Endothelial cell of hepatic sinusoid (primary cell): ENCODE measurements around the gene CREBBP.

ENCODE experiments used
- in situ Hi-C: cut with HindIII; loops from 2 replicates; pipeline ENCODE4 v1.10.0; 2017; ENCODE audit warnings: low sequenced_read_pairs

Gene CREBBP

DNA sequence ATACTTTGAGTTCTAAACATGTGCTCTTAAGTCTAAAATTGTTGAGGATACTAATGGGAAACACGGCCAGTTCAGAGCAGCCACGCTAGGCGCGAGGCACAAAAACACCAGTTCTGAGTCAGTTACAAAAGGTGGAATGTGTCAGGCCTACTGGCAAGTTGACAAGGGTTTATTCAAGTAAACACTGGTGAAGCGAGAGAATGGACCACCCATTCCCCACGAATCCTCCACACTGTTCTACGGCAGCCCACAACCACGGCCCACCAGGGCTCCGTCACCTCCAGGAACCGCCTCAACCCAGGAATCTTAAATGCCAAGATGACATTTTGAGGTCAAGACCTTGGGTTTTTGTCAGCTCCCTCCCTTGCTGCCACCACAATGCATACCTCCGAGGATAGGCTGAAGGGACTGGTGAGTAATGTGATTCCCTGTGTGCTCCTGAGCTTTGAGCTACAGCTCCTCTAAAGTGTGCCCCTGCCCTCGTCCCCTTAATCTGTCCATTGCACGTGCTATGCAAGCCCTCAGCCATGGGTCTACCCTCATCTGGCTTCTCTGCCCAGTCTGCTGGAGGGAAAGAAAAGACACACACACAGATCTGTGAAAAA, 134.7 kb downstream of the CREBBP start:
- in situ Hi-C loops: no loop called here

DNA sequence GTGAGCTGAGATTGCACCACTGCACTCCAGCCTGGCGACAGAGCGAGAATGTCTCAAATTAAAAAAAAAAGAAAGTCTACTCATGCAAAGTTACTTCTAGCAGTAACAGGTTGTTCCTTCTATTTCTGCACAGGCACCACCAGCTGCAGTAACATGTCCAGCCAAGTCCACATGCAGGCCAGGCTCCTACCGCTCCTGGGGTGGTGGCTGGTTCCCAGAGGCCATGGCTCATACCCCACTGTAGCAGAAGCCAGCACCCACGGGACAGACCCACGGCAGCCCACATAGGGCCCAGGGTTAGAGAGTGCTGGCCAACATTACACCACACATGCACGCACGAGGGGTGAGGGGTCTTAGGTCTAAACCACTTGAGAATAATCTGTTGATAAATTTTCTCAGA, 136.5 kb downstream of the CREBBP start:
- in situ Hi-C loops: no loop called here

DNA sequence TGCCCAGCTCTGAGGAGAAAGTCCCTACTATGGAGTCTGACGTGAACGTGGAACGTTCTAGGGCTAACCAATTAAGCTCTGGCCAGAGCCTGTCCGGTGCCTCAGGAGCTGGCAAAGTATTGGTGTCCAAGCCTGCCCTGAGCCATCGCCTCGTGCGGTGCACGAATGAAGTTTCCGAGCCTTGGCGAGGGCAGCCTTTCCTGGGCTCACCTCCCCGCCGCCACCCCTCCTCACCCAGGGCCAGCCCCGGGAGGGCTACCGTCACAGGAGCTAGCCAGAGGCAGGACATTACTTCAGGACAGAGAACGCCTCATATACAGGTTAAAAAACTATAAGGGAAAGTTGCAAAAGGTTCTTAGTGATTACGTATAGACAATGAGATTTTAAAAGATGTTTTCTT, 139.6 kb downstream of the CREBBP start:
- in situ Hi-C loops: no loop called here

DNA sequence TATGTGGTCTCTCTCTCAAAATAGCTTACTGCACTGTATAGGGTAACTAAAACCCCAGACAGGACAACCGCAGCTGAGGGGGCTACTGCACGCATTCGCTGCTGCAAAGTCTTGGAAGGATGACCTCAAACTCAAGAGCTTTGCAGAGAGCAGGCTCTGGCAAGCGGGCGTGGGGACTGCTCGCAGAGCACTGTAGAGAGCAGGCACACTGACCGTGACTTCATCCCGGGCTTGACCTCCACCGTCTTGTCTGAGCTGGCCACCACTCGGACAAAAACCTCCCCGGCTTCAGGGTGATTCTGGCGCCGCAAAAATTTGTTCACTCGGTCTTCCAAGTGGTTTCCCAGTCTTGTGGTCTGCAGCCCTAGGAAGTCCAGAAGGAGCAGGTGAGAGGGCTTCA, 140.3 kb downstream of the CREBBP start:
- in situ Hi-C loops: no loop called here

DNA sequence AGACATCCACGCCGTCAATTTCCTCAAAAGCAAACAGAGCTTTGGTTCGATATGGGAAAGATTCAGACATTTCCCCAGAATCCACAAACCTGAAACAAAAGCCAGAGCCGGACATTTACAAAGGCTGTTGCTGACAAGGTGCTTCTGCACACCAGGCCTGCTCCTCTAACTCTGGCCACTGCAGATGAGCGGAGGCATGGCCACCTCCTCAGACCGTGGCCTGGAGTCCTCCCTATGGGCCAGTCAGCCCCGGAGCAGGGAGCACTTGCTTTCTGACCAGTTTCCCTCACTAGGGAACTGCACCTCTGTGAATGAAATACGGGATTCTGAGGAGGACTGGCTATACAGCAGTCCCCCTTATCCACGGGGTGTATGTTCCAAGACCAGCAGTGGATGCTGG, 140.9 kb downstream of the CREBBP start:
- in situ Hi-C loops: no loop called here

DNA sequence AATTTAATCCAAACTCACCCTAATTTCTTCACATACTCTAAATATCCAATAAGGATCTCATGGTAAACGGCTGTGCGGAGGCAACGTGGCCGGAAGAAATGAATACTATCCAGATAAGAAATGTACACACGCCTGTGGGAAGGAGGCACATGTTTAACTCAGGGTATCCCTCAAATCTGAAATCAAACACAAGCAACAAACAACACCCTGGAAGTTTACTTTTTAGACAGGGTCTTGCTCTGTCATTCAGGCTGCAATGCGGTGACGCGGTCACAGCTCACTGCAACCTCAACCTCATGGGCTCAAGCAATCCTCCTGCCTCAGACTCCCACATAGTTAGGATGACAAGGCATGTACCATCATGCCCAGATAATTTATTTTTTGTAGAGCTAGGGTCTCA, 142.0 kb downstream of the CREBBP start:
- in situ Hi-C loops: no loop called here

DNA sequence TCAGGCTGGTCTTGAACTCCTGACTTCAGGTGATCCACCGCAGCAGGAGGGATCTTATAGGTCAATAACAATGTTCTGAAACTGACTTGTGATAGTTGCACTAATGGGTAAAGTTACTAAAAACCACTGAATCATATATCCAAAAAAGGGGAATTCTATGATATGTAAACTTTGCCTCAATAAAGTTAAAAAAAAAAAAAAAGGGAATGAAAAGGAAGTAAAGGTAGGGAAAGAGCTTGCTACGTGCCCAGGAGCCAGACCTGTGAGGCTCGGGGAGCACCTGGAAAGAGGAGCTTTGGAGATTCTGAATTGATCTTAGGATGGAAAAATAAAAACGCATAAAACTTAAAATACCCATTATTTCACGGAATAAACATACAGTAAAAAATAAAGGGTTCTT, 142.4 kb downstream of the CREBBP start:
- in situ Hi-C loops: no loop called here

DNA sequence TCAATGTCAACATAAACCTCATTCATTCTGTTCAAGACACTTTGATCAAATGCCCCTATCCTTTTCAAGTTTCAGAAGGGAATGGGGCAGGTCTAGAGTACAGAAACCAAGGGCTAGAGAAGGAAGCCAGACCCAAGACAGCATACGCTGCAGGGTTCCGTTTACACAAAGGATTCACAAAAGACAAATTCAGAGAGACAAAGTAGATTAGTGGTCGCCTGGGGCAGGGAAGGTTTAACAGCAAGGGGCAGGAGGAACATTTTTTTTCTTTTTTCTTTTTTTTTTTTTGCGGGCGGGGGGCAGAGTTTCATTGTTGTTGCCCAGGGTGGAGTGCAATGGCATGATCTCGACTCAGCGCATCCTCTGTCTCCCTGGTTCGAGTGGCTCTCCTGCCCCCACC, 143.3 kb downstream of the CREBBP start:
- in situ Hi-C loops: no loop called here

DNA sequence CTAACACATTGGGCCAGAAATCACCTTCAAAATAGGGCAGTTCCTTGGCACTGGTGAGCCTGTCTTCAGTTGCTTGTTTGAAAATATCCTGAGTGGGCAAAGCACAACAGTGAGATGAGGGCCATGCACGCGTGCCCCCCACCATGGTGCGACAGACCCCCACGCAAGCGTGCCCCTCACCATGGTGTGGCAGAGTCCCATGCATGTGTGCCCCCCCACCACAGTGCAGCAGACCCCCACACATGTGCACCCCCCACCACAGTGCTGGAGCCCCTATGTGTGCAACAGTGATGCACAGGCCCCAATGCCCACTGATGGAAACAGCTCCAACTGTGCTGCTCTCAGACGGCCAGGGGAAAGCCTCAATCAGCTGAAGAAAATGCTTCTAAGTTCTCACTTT, 144.4 kb downstream of the CREBBP start:
- in situ Hi-C loops: no loop called here

DNA sequence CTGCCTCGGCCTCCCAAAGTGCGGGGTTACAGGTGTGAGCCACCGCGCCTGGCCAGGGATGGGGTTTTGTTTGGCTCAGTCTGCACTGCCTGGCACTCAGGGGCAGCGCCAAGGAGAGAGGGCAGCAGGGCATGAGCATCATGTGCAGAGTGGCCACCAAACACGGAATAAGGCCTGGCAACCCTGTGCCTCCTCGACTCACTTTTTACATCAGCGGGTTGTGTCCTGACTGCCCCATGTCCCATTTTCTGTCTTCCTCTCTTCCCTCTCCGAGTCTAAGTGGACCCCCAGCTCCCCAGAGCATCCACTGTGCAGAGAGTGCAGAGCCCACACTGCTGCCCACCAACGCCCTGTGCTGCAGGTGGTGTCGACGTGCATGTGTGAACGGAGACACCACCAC, 145.0 kb downstream of the CREBBP start:
- in situ Hi-C loops: no loop called here

DNA sequence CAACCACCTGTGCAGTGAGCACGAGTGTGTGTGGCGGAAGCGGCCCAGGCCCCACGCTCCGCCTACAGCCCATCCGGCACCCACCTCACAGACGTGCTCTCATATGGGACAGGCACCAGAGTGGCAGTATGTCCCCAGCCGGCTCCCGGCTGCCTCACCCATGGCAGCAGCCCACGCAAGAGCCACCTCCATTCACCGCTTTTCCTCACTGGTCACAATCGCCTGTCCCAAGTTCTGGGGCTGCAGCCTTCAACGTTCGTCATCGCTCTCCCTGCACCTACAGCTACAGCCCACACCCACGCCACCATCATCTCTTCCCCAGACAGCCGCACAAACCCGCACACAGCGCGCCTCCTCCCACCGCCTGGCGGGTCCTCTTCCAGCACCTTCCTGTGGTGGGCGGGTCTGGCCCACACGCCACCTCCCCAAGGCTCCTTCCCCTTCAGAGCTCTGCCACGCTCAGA, 145.7 kb downstream of the CREBBP start:
- in situ Hi-C loops: no loop called here

DNA sequence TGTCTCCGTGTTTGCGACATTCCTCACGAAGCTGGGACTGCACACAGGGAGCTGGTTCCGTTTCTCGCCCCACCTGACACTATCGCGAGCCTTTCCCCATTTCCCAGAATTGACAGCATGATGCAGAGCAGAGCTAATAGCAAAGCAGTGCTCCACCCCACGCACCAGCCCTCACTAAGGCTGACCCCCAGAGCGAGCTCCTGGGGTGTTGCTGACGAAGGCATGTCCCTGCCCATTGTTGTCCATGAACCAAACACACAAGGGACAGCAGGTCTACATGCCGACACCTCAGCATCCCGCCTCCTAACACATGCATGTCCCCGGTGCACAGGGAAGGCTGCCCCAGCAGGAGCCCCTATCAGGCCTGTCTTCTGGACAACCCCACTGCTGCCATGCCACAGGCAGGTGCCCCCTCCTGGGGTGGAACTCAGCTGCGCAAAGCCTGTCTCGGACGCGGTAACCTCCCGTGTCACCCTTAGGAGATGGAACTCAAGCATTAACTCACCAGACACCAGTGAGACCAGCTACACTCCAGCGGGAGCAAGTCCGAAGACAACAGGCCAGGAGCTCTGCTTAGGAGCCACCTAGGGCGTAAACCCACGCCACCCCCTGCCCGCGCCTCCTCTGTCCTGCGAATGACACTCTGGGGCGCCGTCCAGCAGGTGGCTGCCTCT, 146.3 kb downstream of the CREBBP start:
- in situ Hi-C loops: no loop called here

DNA sequence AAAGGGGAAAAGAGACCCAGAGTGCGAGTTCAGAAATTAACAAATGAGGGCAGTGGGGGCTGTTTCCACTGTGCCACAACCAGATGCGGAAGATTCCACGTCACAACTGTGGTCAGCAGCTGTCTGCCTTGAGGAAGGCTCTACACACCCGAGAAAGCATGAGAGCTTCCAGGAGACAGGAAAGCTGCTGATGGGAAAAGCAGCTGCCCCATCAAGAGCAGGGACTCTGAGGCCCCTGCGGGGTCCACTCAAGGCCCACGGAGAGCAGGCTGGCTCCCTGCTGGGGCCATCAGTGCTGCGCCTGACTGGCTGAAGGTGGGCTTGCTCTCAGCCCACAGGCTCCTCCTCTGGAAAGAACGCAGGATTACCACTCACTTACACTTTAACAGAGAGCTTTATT, 148.3 kb downstream of the CREBBP start:
- in situ Hi-C loops: no loop called here

DNA sequence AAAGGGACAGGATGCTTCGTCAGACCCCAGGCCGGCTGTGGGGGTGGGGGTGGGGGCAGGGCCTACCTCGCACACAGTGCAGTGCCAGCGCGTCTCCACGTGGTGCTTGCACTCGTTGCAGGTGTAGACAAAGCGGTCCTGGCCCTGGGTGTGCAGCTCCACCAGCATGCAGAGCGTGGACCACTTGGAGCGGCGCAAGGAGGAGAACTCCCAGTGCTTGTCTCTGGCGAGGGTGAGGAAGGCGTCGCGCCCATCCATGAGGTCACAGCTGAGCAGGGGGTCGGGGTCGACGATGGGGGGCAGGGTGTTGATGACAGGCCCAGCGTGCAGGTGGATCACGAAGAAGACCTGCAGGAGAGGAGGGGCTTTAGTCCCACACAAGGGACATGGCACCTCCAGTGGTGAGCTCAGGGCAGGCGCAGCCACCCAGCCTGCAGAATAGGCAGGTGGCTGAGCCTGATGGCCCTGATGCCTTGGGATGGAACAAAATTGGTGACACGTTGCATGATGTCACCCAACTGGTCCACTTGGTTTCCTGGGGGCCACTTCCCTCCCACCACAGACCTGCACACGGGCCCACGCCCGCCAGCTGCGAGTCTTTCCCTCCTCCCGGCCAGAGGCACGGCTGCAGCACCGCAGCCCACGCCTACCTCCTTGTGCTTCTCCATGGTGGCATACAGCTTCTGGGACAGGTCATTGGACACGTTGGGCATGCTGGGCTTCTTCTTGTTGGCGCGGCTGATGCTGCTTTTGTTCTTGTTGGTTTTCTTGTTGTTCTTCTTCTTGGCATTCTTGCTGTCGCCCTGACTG, 149.2 kb downstream of the CREBBP start:
- in situ Hi-C loops: no loop called here

DNA sequence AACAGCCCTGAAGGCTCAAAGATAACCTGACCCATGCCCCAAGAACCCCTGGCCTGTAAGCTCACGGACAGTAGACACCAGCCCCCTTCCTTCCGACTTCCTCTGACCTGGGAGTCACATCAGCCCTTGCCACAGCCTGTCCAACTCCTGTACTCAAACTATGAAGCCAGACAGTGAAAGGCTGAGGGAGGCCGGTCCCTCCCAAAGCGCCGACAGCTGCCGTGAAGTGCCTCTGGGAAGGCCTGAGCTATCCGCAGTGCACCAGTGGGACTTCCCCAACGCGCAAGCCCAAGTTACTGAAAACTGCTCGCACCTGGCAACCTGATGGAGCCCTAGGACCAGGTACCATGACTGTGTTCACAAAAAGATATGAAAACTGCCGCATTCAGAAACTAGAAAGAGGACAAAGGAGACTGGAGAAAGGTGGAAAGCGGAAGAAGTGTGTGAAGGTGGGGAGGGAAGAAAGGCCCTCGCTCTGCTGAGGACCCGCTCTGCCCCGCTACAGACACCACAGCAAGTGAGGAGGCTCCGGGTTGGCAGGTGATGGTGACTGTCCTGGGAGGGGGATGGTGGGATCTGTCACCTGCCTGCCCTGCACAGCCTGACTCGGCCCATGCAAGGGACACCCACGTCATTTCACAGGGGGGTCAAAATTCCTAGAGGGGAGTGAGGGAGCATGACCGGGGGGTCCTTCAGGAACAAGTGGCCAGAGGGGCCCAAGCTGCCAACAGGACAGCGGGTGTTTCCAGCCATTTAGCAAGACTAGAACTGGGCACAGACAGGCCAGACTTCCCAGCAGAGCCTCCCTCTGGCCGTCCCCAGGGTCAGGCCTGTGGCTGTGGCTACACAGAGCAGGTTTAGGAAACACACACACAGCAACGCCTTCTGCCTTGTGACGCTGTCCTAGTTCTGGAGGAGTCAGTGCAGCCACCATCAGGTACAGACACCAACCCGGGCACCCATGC, 150.1 kb downstream of the CREBBP start:
- in situ Hi-C loops: no loop called here

DNA sequence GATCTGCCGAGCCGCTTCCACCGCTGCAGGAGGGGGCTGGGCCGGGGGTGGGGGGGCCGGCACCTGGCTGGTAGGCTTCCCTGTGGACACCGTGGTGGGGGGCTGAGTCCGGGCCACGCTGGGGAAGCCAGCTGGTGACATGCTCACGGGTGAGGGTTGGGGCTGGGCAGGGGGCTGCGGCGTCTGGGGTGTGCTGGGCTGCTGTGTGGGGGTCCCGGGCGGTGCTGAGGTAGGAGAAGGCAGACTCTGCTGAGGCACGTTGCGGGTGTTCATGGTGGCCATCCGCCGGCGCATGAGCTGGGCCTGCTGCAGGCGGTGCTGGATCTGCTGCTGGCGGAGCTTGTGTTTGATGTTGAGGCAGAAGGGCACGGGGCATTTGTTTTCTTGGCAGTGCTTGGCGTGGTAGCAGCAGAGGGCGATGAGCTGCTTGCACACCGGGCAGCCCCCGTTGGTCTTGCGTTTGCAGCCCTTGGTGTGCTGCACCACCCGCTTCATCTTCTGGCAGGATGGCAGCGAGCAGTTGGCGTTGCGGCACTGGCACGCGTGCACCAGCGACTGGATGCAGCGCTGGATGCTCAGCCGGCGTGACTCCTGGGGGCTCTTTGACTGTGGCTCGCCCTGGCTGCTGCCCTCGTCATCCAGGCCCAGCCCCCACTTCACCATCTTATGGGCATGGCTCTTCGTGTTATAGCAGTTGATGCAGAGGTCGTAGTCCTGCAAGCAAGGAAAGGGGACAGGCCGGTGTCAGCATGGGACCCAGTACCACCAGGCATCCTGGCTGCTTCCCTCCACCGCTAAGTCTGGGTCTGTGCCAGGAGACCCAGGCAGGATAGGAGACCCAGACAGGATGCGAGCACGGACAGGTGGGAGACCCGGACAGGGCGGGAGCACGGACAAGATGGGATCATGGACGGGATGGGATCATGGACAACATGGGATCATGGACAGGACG, 151.1 kb downstream of the CREBBP start:
- in situ Hi-C loops: no loop called here

DNA sequence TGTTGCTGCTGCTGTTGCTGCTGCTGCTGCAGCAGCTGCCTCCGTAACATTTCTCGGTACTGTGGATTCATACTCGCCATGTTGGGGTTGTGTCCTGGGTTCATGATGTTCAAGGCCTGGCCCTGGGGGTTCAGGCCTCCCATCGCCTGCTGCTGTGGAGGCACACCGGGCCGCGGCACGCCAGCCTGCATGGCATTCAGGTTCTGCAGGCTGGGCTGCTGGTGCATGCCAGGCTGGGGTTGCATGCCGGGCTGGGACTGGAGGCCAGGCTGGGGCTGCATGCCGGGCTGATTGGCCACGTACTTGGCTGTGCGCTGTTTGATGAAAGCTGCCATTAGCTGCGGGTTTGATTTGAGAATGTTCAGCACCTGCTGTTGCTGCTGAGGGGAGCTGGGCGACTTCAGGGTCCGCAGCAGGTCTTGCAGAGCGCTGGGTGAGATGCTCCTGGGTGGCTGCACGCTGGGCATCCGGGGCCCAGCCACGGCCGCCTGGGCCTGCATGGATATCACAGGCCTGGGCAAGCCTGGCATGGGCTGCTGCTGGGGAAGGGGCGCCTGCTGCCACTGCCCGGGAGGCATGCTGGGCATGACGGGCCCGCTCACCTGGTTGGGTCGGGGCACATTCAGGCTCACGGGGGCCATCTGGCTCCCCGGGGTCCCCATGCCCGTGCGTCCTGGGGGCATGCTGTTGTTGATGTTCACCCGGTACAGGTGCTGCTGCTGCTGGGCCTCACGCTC, 151.9 kb downstream of the CREBBP start:
- in situ Hi-C loops: no loop called here

DNA sequence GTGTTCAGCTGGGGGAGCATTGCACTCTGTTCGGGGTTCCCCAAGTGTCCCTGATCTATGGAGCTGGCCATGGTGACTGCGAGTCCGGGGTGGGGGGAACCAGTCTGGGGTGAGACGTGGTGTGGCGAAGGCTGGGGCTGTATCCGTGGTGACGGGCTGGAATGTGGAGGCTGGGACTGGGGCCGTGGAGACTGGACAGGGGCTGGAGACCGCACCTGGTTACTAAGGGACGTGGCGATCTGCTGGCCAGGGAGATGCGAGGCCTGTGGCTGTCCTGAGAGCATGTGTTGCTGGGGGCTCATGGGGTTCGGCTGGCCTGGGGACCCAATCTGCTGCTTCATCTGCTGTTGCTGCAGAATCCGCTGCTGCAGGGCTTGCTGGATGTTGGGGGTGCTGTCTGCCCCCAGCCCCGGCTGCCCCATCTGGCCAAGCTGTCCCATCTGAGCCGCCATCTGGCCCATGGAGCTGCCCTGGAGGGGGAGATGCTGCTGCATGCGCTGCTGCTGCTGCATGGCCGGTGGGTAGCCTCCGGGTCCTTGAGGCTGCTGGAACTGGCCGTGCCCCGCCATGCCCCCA, 152.6 kb downstream of the CREBBP start:
- in situ Hi-C loops: no loop called here
